Measurements from ENCODE around the gene NFATC3. TPM values are rescaled to one million over a fixed set of nuclear protein-coding genes. Genes with fewer than 3 reads are reported as not detected.

The NFATC3 gene
- total and polyA plus RNA-seq, 4 donors, result 9.7 to 21.2 (median 16.8) TPM

DNA sequence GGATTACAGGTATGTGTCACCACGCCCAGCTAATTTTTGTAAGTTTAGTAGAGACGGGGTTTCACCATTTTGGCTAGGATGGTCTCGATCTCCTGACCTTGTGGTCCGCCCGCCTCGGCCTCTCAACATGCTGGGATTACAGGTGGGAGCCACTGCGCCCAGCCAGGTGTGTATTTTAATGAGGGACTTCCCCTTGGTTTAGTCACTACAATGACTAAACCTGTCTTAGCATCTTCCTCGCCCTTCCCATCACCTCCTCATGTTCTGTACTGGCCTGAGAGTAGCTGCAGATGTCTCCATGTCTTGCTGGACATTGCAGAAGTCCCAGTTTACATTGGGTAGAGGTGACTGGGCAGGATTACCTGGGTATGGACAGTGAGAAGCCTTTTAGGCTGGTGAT is 188.7 kb downstream of the NFATC3 start:
- no peaks in the 10 kb centered on the region for H3K9me3 ChIP-seq (ENCODE audit: control insufficient read depth in 4 of 4, low read length in 3 of 4)
- WGBS, result 94% methylated on average over 8 of the region's 8 CpGs
- no peaks in the 10 kb centered on the region for H3K36me3 ChIP-seq (ENCODE audit: control insufficient read depth in 4 of 4, insufficient read depth in 3 of 4, low read depth in 1 of 4, low read length in 3 of 4)
- H3K27me3 ChIP-seq (ENCODE audit: control insufficient read depth in 4 of 4, insufficient read depth in 4 of 4, low read length in 3 of 4), result no peaks in the 10 kb centered on the region
- no peak overlapping the region for H3K27ac ChIP-seq (ENCODE audit: low read depth in 1 of 2, low read length in 2 of 2)
- H3K9ac ChIP-seq (ENCODE audit: low read depth in 1 of 2, low read length in 2 of 2), result no peak overlapping the region
- no peak overlapping the region for H3K4me3 ChIP-seq (ENCODE audit: low read depth in 1 of 3, low read length in 3 of 3)
- no peaks in the 10 kb centered on the region for H3K4me1 ChIP-seq (ENCODE audit: control insufficient read depth in 4 of 4, insufficient read depth in 4 of 4, low read length in 3 of 4)
- DNase-seq (ENCODE audit: low spot score), result no peak
- no peak for TF ChIP-seq FOXA2 (IDR thresholded peaks at IDR 0.05)
- no peak for TF ChIP-seq HNF4A (conservative IDR thresholded peaks at IDR 0.05)
- TF ChIP-seq TAF1 (conservative IDR thresholded peaks at IDR 0.05), result no peak
- no peak for TF ChIP-seq JUND (IDR thresholded peaks at IDR 0.05)
- TF ChIP-seq NR2F2 (IDR thresholded peaks at IDR 0.05), result no peak
- no peak for TF ChIP-seq FOXA1 (IDR thresholded peaks at IDR 0.05)
- no peak for TF ChIP-seq RXRA (IDR thresholded peaks at IDR 0.05)
- TF ChIP-seq, protein P1, sequence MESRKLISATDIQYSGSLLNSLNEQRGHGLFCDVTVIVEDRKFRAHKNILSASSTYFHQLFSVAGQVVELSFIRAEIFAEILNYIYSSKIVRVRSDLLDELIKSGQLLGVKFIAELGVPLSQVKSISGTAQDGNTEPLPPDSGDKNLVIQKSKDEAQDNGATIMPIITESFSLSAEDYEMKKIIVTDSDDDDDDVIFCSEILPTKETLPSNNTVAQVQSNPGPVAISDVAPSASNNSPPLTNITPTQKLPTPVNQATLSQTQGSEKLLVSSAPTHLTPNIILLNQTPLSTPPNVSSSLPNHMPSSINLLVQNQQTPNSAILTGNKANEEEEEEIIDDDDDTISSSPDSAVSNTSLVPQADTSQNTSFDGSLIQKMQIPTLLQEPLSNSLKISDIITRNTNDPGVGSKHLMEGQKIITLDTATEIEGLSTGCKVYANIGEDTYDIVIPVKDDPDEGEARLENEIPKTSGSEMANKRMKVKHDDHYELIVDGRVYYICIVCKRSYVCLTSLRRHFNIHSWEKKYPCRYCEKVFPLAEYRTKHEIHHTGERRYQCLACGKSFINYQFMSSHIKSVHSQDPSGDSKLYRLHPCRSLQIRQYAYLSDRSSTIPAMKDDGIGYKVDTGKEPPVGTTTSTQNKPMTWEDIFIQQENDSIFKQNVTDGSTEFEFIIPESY (IDR thresholded peaks at IDR 0.05), result no peak
- TF ChIP-seq HNF4G (IDR thresholded peaks at IDR 0.05), result no peak
- no peak for TF ChIP-seq CTCF (IDR thresholded peaks at IDR 0.05; ENCODE audit: low read depth, low read length, missing input control)
- TF ChIP-seq SP1 (IDR thresholded peaks at IDR 0.05), result no peak
- TF ChIP-seq EGR1 (IDR thresholded peaks at IDR 0.05; ENCODE audit: low read depth in 2 of 2), result no peak
- no peak for TF ChIP-seq MAX (IDR thresholded peaks at IDR 0.05)

DNA sequence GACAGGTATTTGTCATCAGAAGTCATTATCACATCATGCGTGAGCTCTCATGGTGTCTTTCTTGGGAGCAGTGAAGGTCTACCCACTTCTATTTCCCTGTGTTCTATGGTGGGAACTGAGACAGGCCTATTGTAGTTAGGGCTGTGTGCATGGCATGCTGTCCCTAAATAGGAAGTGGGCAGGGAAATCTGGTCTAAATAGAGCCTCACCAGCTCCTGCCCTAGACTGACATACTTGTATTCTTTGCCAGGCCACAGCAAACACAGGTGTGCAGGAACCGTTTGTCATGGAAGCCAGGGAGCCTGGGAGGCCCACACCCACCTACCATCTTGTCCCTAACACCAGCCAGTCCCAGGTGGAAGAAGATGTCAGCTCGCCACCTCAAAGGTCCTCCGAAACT is 189.3 kb downstream of the NFATC3 start:
- H3K27me3 ChIP-seq (ENCODE audit: control insufficient read depth in 4 of 4, insufficient read depth in 4 of 4, low read length in 3 of 4), result no peaks in the 10 kb centered on the region
- DNase-seq (ENCODE audit: low spot score), result no peak
- TF ChIP-seq, protein P2, sequence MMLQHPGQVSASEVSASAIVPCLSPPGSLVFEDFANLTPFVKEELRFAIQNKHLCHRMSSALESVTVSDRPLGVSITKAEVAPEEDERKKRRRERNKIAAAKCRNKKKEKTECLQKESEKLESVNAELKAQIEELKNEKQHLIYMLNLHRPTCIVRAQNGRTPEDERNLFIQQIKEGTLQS (IDR thresholded peaks at IDR 0.05), result no peak
- TF ChIP-seq RAD21 (IDR thresholded peaks at IDR 0.05) (no peak), CTCF (IDR thresholded peaks at IDR 0.05; ENCODE audit: low read depth, low read length, missing input control) (no peak), YY1 (IDR thresholded peaks at IDR 0.05) (no peak), EGR1 (IDR thresholded peaks at IDR 0.05; ENCODE audit: low read depth in 2 of 2) (no peak), GABPA (IDR thresholded peaks at IDR 0.05 in 1 of 2, conservative IDR thresholded peaks at IDR 0.05 in 1 of 2) (no peak), HNF4A (conservative IDR thresholded peaks at IDR 0.05) (no peak), RXRA (IDR thresholded peaks at IDR 0.05) (no peak)
- TF ChIP-seq, protein P1 (IDR thresholded peaks at IDR 0.05), result no peak
- no peaks in the 10 kb centered on the region for H3K4me1 ChIP-seq (ENCODE audit: control insufficient read depth in 4 of 4, insufficient read depth in 4 of 4, low read length in 3 of 4)
- no peak overlapping the region for H3K4me3 ChIP-seq (ENCODE audit: low read depth in 1 of 3, low read length in 3 of 3)
- H3K36me3 ChIP-seq (ENCODE audit: control insufficient read depth in 4 of 4, insufficient read depth in 3 of 4, low read depth in 1 of 4, low read length in 3 of 4), result no peaks in the 10 kb centered on the region
- H3K27ac ChIP-seq (ENCODE audit: low read depth in 1 of 2, low read length in 2 of 2), result no peak overlapping the region
- H3K9me3 ChIP-seq (ENCODE audit: control insufficient read depth in 4 of 4, low read length in 3 of 4), result no peaks in the 10 kb centered on the region
- WGBS, result 93% methylated on average over 4 of the region's 4 CpGs
- no peak overlapping the region for H3K9ac ChIP-seq (ENCODE audit: low read depth in 1 of 2, low read length in 2 of 2)

Data from liver (tissue), 9 donors.